ENCODE measurements around the gene HAO1.

DNA sequence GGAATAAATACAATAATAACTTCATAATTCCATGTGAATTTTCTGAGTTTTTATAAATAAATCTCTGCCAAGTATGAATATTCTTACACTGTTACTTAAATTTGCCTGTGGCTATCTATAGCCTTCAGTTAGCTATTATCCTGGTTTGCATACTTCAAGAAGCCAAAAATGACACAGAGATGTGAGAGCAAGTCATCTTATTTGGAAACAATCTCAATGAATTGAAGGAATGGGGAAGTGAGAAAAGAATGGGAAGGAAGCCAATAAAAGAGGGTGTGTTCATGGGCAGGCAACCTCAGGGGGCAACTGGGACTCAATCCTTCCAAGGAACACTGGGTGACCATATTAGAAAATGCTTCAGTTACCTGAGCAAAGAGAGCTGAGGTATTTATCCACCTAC lies 9.9 kb downstream of the HAO1 start:
- TF ChIP-seq, protein P1, sequence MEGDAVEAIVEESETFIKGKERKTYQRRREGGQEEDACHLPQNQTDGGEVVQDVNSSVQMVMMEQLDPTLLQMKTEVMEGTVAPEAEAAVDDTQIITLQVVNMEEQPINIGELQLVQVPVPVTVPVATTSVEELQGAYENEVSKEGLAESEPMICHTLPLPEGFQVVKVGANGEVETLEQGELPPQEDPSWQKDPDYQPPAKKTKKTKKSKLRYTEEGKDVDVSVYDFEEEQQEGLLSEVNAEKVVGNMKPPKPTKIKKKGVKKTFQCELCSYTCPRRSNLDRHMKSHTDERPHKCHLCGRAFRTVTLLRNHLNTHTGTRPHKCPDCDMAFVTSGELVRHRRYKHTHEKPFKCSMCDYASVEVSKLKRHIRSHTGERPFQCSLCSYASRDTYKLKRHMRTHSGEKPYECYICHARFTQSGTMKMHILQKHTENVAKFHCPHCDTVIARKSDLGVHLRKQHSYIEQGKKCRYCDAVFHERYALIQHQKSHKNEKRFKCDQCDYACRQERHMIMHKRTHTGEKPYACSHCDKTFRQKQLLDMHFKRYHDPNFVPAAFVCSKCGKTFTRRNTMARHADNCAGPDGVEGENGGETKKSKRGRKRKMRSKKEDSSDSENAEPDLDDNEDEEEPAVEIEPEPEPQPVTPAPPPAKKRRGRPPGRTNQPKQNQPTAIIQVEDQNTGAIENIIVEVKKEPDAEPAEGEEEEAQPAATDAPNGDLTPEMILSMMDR (conservative IDR thresholded peaks at IDR 0.05; ENCODE audit: low read depth, low read length): no peak
- no peak for TF ChIP-seq EZH2 (IDR thresholded peaks at IDR 0.05; ENCODE audit: borderline replicate concordance, low read depth, low read length, poor library complexity, severe bottlenecking)
